Ovary (tissue), 3 donors: ENCODE results near the gene PCBP3.

Experiments used
- EP300 ChIP-seq: sonication (generic); formaldehyde crosslinking; IDR thresholded peaks from one replicate; pipeline ENCODE4 v1.6.1; 2017; ENCODE audit warnings: antibody characterized with exemption
- POLR2A ChIP-seq: fragments of 450-650 bp; IDR thresholded peaks from one replicate; pipeline ENCODE4 v1.6.1; 2017; ENCODE audit warnings: antibody characterized with exemption, mild to moderate bottlenecking, moderate library complexity
- TF ChIP-seq, protein P1 (sequence below), 3 donors: fragments of 450-650 bp in 2 of 3; fragments of 200-600 bp in 1 of 3; IDR thresholded peaks; one replicate each; pipeline versions ENCODE4 v1.5.1 to v1.8.0; 2016 to 2022; ENCODE audit warnings: antibody characterized with exemption in 3 of 3, mild to moderate bottlenecking in 1 of 3
- donor health status: DM: no; HTN: no; CAD: no.

DNA sequence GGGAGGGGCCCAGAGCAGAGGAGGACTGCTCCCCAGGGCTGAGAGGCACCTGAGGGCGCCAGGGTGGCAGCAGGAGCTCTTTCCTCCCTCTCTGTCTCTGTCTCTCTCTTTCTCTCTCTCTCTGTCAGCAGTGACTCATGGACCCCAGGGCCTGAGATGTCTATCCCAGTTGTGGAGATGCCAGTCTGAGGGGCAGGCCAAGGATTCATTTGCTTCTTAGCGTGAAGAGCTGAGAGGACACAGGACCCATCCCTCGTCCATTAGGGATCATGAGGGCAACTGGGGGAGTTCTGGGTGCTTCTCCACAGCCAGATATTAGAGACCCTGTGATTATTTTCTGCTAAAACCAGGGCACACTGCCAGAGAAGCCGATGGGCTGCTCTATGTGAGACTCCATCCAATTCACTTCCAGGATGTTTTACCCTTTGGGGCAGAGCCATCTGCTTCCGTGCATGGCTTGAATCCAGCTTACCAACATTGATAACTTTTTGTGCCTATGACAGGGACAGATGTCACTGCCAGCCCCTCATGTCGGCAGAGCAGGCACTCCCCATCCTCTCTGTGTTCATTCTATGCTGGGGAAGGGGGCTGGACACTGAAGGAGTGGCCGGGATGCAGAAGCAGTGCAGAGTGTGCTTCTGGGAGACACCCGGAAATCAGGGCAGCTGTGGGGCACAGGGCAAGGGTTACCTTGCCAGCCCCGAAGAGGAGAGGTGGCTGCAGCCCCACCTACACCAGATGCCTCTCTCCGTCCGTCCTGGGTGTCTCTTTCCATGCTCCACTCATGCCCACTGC lies 4.1 kb upstream of the PCBP3 start:
- TF ChIP-seq, protein P1, sequence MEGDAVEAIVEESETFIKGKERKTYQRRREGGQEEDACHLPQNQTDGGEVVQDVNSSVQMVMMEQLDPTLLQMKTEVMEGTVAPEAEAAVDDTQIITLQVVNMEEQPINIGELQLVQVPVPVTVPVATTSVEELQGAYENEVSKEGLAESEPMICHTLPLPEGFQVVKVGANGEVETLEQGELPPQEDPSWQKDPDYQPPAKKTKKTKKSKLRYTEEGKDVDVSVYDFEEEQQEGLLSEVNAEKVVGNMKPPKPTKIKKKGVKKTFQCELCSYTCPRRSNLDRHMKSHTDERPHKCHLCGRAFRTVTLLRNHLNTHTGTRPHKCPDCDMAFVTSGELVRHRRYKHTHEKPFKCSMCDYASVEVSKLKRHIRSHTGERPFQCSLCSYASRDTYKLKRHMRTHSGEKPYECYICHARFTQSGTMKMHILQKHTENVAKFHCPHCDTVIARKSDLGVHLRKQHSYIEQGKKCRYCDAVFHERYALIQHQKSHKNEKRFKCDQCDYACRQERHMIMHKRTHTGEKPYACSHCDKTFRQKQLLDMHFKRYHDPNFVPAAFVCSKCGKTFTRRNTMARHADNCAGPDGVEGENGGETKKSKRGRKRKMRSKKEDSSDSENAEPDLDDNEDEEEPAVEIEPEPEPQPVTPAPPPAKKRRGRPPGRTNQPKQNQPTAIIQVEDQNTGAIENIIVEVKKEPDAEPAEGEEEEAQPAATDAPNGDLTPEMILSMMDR (IDR thresholded peaks at IDR 0.05): no peak
- TF ChIP-seq POLR2A (no peak), EP300 (no peak)
